ENCODE measurements around the gene ABCC2.

GRCh38 chr10:99796928-99797327, 14.5 kb downstream of the ABCC2 start:
- TF ChIP-seq CTCF (IDR thresholded peaks at IDR 0.05) (no peak), POLR2AphosphoS5 (IDR thresholded peaks at IDR 0.05; ENCODE audit: low read depth, low read length) (no peak), TCF7L2 (IDR thresholded peaks at IDR 0.05; ENCODE audit: low read depth, low read length) (no peak), SIN3A (IDR thresholded peaks at IDR 0.05; ENCODE audit: borderline replicate concordance, insufficient read depth, low read depth, low read length) (no peak)
